A549 treated with ZK216348 at 1 μM for 4 hours (cell line): ENCODE data around the gene UQCRFS1. TPM values are rescaled to one million over a fixed set of nuclear protein-coding genes. Genes with fewer than 3 reads are reported as not detected.

ENCODE experiments used
- total RNA-seq: library from RNA; stranded (reverse); fragments of 200-300 nt; extraction: Qiagen RNA extraction; gene quantifications from 5 replicates; pipeline ENCODE4 v1.2.3, GENCODE V29; 2022; ENCODE audit warnings: low read depth

Gene UQCRFS1
- total RNA-seq = 116 to 133 TPM (median 127 TPM) in 5 replicates

DNA sequence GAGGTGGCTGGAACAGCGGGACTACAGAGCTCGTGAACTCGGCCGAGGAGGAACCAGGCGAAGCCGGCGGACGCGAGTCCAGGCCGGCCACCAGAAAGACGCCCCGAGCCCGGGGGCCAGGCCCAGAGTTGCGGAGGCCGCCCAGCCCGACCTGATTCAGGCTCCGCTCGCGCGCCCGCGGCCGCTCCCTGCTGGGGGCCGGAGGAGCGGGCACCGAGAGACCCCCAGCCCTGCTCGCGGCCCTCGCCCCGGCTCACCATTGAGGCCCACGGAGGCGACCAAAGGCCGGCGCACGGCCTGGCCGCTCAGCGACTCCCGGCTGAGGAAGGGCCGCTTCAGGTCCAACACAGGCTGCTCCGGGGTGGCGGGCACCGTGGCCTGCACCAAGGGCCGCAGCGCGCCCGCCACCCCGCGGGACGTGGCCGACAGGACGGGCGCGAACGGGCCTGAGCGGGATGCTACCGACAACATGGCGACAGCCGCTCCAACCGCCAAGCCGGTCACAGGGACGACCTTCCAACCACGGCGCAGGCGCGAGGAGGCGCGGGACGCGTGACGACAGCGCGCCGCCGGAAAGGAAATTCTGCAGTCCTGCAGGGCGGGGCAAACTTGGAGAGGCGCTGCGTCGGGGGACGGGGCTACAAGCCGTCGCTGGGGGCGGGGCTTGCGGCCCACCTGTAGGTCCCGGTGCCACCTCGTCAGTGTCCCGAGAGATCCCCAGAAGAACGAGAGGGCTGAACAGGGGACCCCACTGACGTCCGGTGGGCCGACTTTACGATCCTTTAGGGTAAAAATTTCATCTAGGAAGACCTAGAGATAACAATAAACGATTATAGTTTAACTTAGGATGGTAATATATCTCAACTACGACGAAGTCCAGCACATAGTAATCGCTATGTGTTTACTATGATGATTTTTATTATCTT lies at the start of gene UQCRFS1:
Gene UQCRFS1, minus strand, starts transcription at position 504 of the 926 bp plus-strand sequence. Its CDS starts 33 bp downstream, at position 471.

